ENCODE data around the gene CSHL1. TPM values are rescaled to one million over a fixed set of nuclear protein-coding genes. Genes with fewer than 3 reads are reported as not detected.
"Not testable (repeated sequence)": the region's sequence is repeated elsewhere in the genome, so short reads cannot be mapped to it uniquely, and the experiment has no call there.

CSHL1 gene
- polyA plus RNA-seq, 1 donor from 2014 or later = not detected

- Histone ChIP-seq H3K9me3 (ENCODE audit: low read length) (no peaks in the 10 kb centered on the region), H3K36me3 (ENCODE audit: insufficient read depth, low read length) (no peaks in the 10 kb centered on the region), H2AFZ (ENCODE audit: low read depth, low read length) (no peak overlapping the region), H3K79me2 (replicated peaks; ENCODE audit: insufficient read depth, low read length) (no peaks in the 10 kb centered on the region), H3K27ac (ENCODE audit: low read length) (no peak overlapping the region), H4K20me1 (ENCODE audit: insufficient read depth) (no peaks in the 10 kb centered on the region), H3K9ac (ENCODE audit: low read length) (no peak overlapping the region), H3K4me3 (ENCODE audit: low read length) (no peak overlapping the region), H3K27me3 (ENCODE audit: insufficient read depth, low read depth, low read length) (no peaks in the 10 kb centered on the region), H3F3A (ENCODE audit: insufficient read depth, low read length, poor library complexity, severe bottlenecking) (no peaks in the 10 kb centered on the region), H3K9me2 (ENCODE audit: insufficient read depth, low read length) (no peaks in the 10 kb centered on the region), H3K4me2 (ENCODE audit: low read length) (no peak overlapping the region)
- TF ChIP-seq CTCF (IDR thresholded peaks at IDR 0.05; ENCODE audit: poor library complexity, severe bottlenecking) (no peak), POLR2AphosphoS5 (IDR thresholded peaks at IDR 0.05) (no peak), EZH2 (IDR thresholded peaks at IDR 0.05; ENCODE audit: borderline replicate concordance, insufficient read depth, low read length, poor library complexity, severe bottlenecking) (no peak), TAF1 (IDR thresholded peaks at IDR 0.05; ENCODE audit: low read depth) (no peak), SMC3 (conservative IDR thresholded peaks at IDR 0.05; ENCODE audit: poor library complexity) (no peak), RAD21 (conservative IDR thresholded peaks at IDR 0.05) (no peak), REST (IDR thresholded peaks at IDR 0.05; ENCODE audit: borderline replicate concordance) (no peak), EP300 (conservative IDR thresholded peaks at IDR 0.05; ENCODE audit: poor library complexity, severe bottlenecking) (no peak), MXI1 (conservative IDR thresholded peaks at IDR 0.05; ENCODE audit: poor library complexity, severe bottlenecking) (no peak)
Measured at GRCh38 chr17:63910096-63910495, 962 bp downstream of the CSHL1 start.

- not testable (repeated sequence) for H3K27me3 ChIP-seq (ENCODE audit: insufficient read depth, low read depth, low read length); H2AFZ ChIP-seq (ENCODE audit: low read depth, low read length); H3K4me3 ChIP-seq (ENCODE audit: low read length); H3K9me2 ChIP-seq (ENCODE audit: insufficient read depth, low read length); H3K36me3 ChIP-seq (ENCODE audit: insufficient read depth, low read length); H3K9me3 ChIP-seq (ENCODE audit: low read length); H3K27ac ChIP-seq (ENCODE audit: low read length); H3F3A ChIP-seq (ENCODE audit: insufficient read depth, low read length, poor library complexity, severe bottlenecking); H3K4me2 ChIP-seq (ENCODE audit: low read length); H3K79me2 ChIP-seq (replicated peaks; ENCODE audit: insufficient read depth, low read length); H3K9ac ChIP-seq (ENCODE audit: low read length); H4K20me1 ChIP-seq (ENCODE audit: insufficient read depth)
Measured at GRCh38 chr17:63909586-63909985, 1.5 kb downstream of the CSHL1 start.

GRCh38 chr17:63907161-63907778, 3.8 kb downstream of the CSHL1 start:
- H3K9ac ChIP-seq (ENCODE audit: low read length); H3F3A ChIP-seq (ENCODE audit: insufficient read depth, low read length, poor library complexity, severe bottlenecking); H3K79me2 ChIP-seq (replicated peaks; ENCODE audit: insufficient read depth, low read length); H3K9me3 ChIP-seq (ENCODE audit: low read length); H3K36me3 ChIP-seq (ENCODE audit: insufficient read depth, low read length); H2AFZ ChIP-seq (ENCODE audit: low read depth, low read length); H3K4me2 ChIP-seq (ENCODE audit: low read length); H3K4me3 ChIP-seq (ENCODE audit: low read length); H3K27ac ChIP-seq (ENCODE audit: low read length); H3K27me3 ChIP-seq (ENCODE audit: insufficient read depth, low read depth, low read length); H3K9me2 ChIP-seq (ENCODE audit: insufficient read depth, low read length); H4K20me1 ChIP-seq (ENCODE audit: insufficient read depth): not testable (repeated sequence)

- not testable (repeated sequence) for H3K27me3 ChIP-seq (ENCODE audit: insufficient read depth, low read depth, low read length)
Measured at GRCh38 chr17:63904796-63905195, 6.3 kb downstream of the CSHL1 start.

GRCh38 chr17:63903787-63904201, 7.3 kb downstream of the CSHL1 start:
- not testable (repeated sequence) for H3K4me2 ChIP-seq (ENCODE audit: low read length); H4K20me1 ChIP-seq (ENCODE audit: insufficient read depth); H3K9me2 ChIP-seq (ENCODE audit: insufficient read depth, low read length); H3K4me3 ChIP-seq (ENCODE audit: low read length); H3K9ac ChIP-seq (ENCODE audit: low read length); H3K79me2 ChIP-seq (replicated peaks; ENCODE audit: insufficient read depth, low read length); H3F3A ChIP-seq (ENCODE audit: insufficient read depth, low read length, poor library complexity, severe bottlenecking); H3K36me3 ChIP-seq (ENCODE audit: insufficient read depth, low read length); H3K9me3 ChIP-seq (ENCODE audit: low read length); H3K27ac ChIP-seq (ENCODE audit: low read length); H2AFZ ChIP-seq (ENCODE audit: low read depth, low read length); H3K27me3 ChIP-seq (ENCODE audit: insufficient read depth, low read depth, low read length)

More at GRCh38 chr17:63904796-63905195, 6.3 kb downstream of the CSHL1 start:
- H3K36me3 ChIP-seq (ENCODE audit: insufficient read depth, low read length); H3K9me3 ChIP-seq (ENCODE audit: low read length); H3K9me2 ChIP-seq (ENCODE audit: insufficient read depth, low read length); H3K27ac ChIP-seq (ENCODE audit: low read length); H3K79me2 ChIP-seq (replicated peaks; ENCODE audit: insufficient read depth, low read length); H3F3A ChIP-seq (ENCODE audit: insufficient read depth, low read length, poor library complexity, severe bottlenecking); H3K4me3 ChIP-seq (ENCODE audit: low read length); H3K9ac ChIP-seq (ENCODE audit: low read length); H3K4me2 ChIP-seq (ENCODE audit: low read length); H4K20me1 ChIP-seq (ENCODE audit: insufficient read depth); H2AFZ ChIP-seq (ENCODE audit: low read depth, low read length): not testable (repeated sequence)
